HEK293 (cell line): ENCODE results near the gene PAPSS2.
A peak's percentile ranks its signal among the peaks of the same experiment; 100 is the strongest.

Experiments
- CTCF ChIP-seq: fragments of 450-650 bp; formaldehyde crosslinking; IDR thresholded peaks from 2 replicates; pipeline ENCODE4 v1.5.1; 2016; ENCODE audit warnings: missing biosample characterization, missing genetic modification characterization
- ELK4 ChIP-seq: IDR thresholded peaks from 2 replicates; pipeline ENCODE4 v1.6.1; 2011; ENCODE audit warnings: mild to moderate bottlenecking, low read depth, low read length, borderline replicate concordance
- GLIS1 ChIP-seq: fragments of 450-650 bp; formaldehyde crosslinking; IDR thresholded peaks from 2 replicates; pipeline ENCODE4 v1.5.1; 2016; ENCODE audit warnings: missing biosample characterization, missing genetic modification characterization
- HIC1 ChIP-seq: fragments of 450-650 bp; formaldehyde crosslinking; IDR thresholded peaks from 2 replicates; pipeline ENCODE4 v1.5.1; 2016; ENCODE audit warnings: missing biosample characterization, missing genetic modification characterization
- HOXD13 ChIP-seq: sonication (generic); formaldehyde crosslinking; IDR thresholded peaks from 2 replicates; pipeline ENCODE4 v1.8.0; 2022; ENCODE audit warnings: missing genetic modification reagents, borderline replicate concordance
- KLF16 ChIP-seq: fragments of 450-650 bp; formaldehyde crosslinking; IDR thresholded peaks from 2 replicates; pipeline ENCODE4 v1.5.1; 2017; ENCODE audit warnings: missing biosample characterization, missing genetic modification characterization
- KLF8 ChIP-seq: fragments of 450-650 bp; formaldehyde crosslinking; IDR thresholded peaks from 2 replicates; pipeline ENCODE4 v1.5.1; 2016; ENCODE audit warnings: missing biosample characterization, missing genetic modification characterization
- MYNN ChIP-seq: fragments of 450-650 bp; formaldehyde crosslinking; IDR thresholded peaks from 2 replicates; pipeline ENCODE4 v1.5.1; 2016; ENCODE audit warnings: missing biosample characterization, missing genetic modification characterization, borderline replicate concordance
- SALL2 ChIP-seq: fragments of 450-650 bp; formaldehyde crosslinking; IDR thresholded peaks from 2 replicates; pipeline ENCODE4 v1.5.0; 2017; ENCODE audit warnings: missing biosample characterization, mild to moderate bottlenecking, missing genetic modification characterization, borderline replicate concordance
- SETDB1 ChIP-seq: IDR thresholded peaks from one replicate; pipeline ENCODE4 v1.6.1; 2017; ENCODE audit warnings: mild to moderate bottlenecking, low read length, moderate library complexity, mixed read lengths; ENCODE audit not compliant: insufficient read length
- SP3 ChIP-seq: fragments of 450-650 bp; formaldehyde crosslinking; IDR thresholded peaks from 2 replicates; pipeline ENCODE4 v1.5.1; 2016; ENCODE audit warnings: missing biosample characterization, missing genetic modification characterization
- ZBTB48 ChIP-seq: fragments of 450-650 bp; formaldehyde crosslinking; IDR thresholded peaks from 2 replicates; pipeline ENCODE4 v1.5.1; 2016; ENCODE audit warnings: missing biosample characterization, missing genetic modification characterization
- ZFHX2 ChIP-seq: fragments of 450-650 bp; formaldehyde crosslinking; conservative IDR thresholded peaks from 2 replicates; pipeline ENCODE4 v1.5.1; 2016; ENCODE audit warnings: missing biosample characterization, missing genetic modification characterization
- ZNF10 ChIP-seq: fragments of 450-650 bp; formaldehyde crosslinking; IDR thresholded peaks from 2 replicates; pipeline ENCODE4 v1.5.1; 2017; ENCODE audit warnings: missing biosample characterization, missing genetic modification characterization
- ZNF112 ChIP-seq: fragments of 450-650 bp; formaldehyde crosslinking; IDR thresholded peaks from 2 replicates; pipeline ENCODE4 v1.5.0; 2017; ENCODE audit warnings: missing biosample characterization, missing genetic modification characterization
- ZNF138 ChIP-seq: fragments of 450-650 bp; formaldehyde crosslinking; IDR thresholded peaks from 2 replicates; pipeline ENCODE4 v1.5.1; 2016; ENCODE audit warnings: missing biosample characterization, missing genetic modification characterization, borderline replicate concordance
- ZNF146 ChIP-seq: fragments of 450-650 bp; formaldehyde crosslinking; IDR thresholded peaks from 2 replicates; pipeline ENCODE4 v1.5.1; 2016; ENCODE audit warnings: missing biosample characterization, missing genetic modification characterization
- ZNF157 ChIP-seq: fragments of 450-650 bp; formaldehyde crosslinking; IDR thresholded peaks from 2 replicates; pipeline ENCODE4 v1.5.1; 2016; ENCODE audit warnings: missing biosample characterization, missing genetic modification characterization
- ZNF174 ChIP-seq: fragments of 450-650 bp; formaldehyde crosslinking; IDR thresholded peaks from 2 replicates; pipeline ENCODE4 v1.5.0; 2017; ENCODE audit warnings: missing biosample characterization, mild to moderate bottlenecking, missing genetic modification characterization
- ZNF202 ChIP-seq: fragments of 450-650 bp; formaldehyde crosslinking; IDR thresholded peaks from 2 replicates; pipeline ENCODE4 v1.5.1; 2016; ENCODE audit warnings: missing biosample characterization, missing genetic modification characterization, borderline replicate concordance
- ZNF221 ChIP-seq: fragments of 450-650 bp; formaldehyde crosslinking; IDR thresholded peaks from 2 replicates; pipeline ENCODE4 v1.5.1; 2017; ENCODE audit warnings: missing biosample characterization, missing genetic modification characterization, borderline replicate concordance
- ZNF23 ChIP-seq: fragments of 450-650 bp; formaldehyde crosslinking; IDR thresholded peaks from 2 replicates; pipeline ENCODE4 v1.5.1; 2016; ENCODE audit warnings: missing biosample characterization, missing genetic modification characterization, borderline replicate concordance
- ZNF274 ChIP-seq, 2 experiments: fragments of 200-500 bp in 1 of 2; fragments of 450-650 bp in 1 of 2; sonication (Bioruptor generic) in 1 of 2; formaldehyde crosslinking in 1 of 2; IDR thresholded peaks; 2 replicates each; pipeline versions ENCODE4 v1.5.1 to v1.6.1; 2014 to 2016; ENCODE audit warnings: borderline replicate concordance in 1 of 2, inconsistent platforms in 1 of 2, low read length in 1 of 2, missing biosample characterization in 1 of 2, missing genetic modification characterization in 1 of 2
- ZNF335 ChIP-seq: fragments of 450-650 bp; formaldehyde crosslinking; conservative IDR thresholded peaks from 2 replicates; pipeline ENCODE4 v1.5.1; 2016; ENCODE audit warnings: missing biosample characterization, missing genetic modification characterization
- ZNF37A ChIP-seq: fragments of 450-650 bp; IDR thresholded peaks from 2 replicates; pipeline ENCODE4 v1.5.1; 2018; ENCODE audit warnings: missing biosample characterization, missing genetic modification characterization
- ZNF394 ChIP-seq: fragments of 450-650 bp; formaldehyde crosslinking; IDR thresholded peaks from 2 replicates; pipeline ENCODE4 v1.5.1; 2016; ENCODE audit warnings: missing biosample characterization, missing genetic modification characterization, mild to moderate bottlenecking, moderate library complexity, borderline replicate concordance
- ZNF404 ChIP-seq: fragments of 450-650 bp; formaldehyde crosslinking; IDR thresholded peaks from 2 replicates; pipeline ENCODE4 v1.5.1; 2017; ENCODE audit warnings: missing biosample characterization, missing genetic modification characterization
- ZNF521 ChIP-seq: fragments of 450-650 bp; formaldehyde crosslinking; IDR thresholded peaks from 2 replicates; pipeline ENCODE4 v1.5.1; 2017; ENCODE audit warnings: missing biosample characterization, mild to moderate bottlenecking, missing genetic modification characterization
- ZNF530 ChIP-seq: fragments of 450-650 bp; formaldehyde crosslinking; IDR thresholded peaks from 2 replicates; pipeline ENCODE4 v1.5.1; 2016; ENCODE audit warnings: low read depth, missing biosample characterization, missing genetic modification characterization
- ZNF558 ChIP-seq: fragments of 450-650 bp; formaldehyde crosslinking; IDR thresholded peaks from 2 replicates; pipeline ENCODE4 v1.5.1; 2016; ENCODE audit warnings: missing biosample characterization, missing genetic modification characterization
- ZNF585B ChIP-seq: fragments of 450-650 bp; formaldehyde crosslinking; IDR thresholded peaks from 2 replicates; pipeline ENCODE4 v1.5.1; 2016; ENCODE audit warnings: missing biosample characterization, missing genetic modification characterization
- ZNF596 ChIP-seq: fragments of 450-650 bp; IDR thresholded peaks from 2 replicates; pipeline ENCODE4 v1.5.0; 2018; ENCODE audit warnings: missing biosample characterization, mild to moderate bottlenecking, missing genetic modification characterization, moderate library complexity
- ZNF692 ChIP-seq: fragments of 450-650 bp; formaldehyde crosslinking; IDR thresholded peaks from 2 replicates; pipeline ENCODE4 v1.5.1; 2016; ENCODE audit warnings: missing biosample characterization, missing genetic modification characterization
- ZNF747 ChIP-seq: fragments of 450-650 bp; formaldehyde crosslinking; IDR thresholded peaks from 2 replicates; pipeline ENCODE4 v1.5.1; 2016; ENCODE audit warnings: missing biosample characterization, missing genetic modification characterization
- ZNF777 ChIP-seq: fragments of 450-650 bp; formaldehyde crosslinking; IDR thresholded peaks from 2 replicates; pipeline ENCODE4 v1.5.1; 2017; ENCODE audit warnings: missing biosample characterization, missing genetic modification characterization, borderline replicate concordance
- ZSCAN16 ChIP-seq: fragments of 450-650 bp; formaldehyde crosslinking; IDR thresholded peaks from 2 replicates; pipeline ENCODE4 v1.5.1; 2016; ENCODE audit warnings: missing biosample characterization, missing genetic modification characterization
- ZSCAN23 ChIP-seq: fragments of 450-650 bp; formaldehyde crosslinking; IDR thresholded peaks from 2 replicates; pipeline ENCODE4 v1.5.1; 2016; ENCODE audit warnings: missing biosample characterization, missing genetic modification characterization

PAPSS2 gene

GRCh38 chr10:87761892-87762291, 102.2 kb downstream of the PAPSS2 start (continued):
- no peak for TF ChIP-seq KLF16 (tag by site-specific recombination)
- TF ChIP-seq ZNF10 (tag by site-specific recombination), result peak; percentile 69; the same call in 1 of the 2 replicates
- TF ChIP-seq MYNN (tag by site-specific recombination), result no peak
- no peak for TF ChIP-seq SETDB1
- TF ChIP-seq ZFHX2 (tag by site-specific recombination), result no peak
- TF ChIP-seq CTCF, result no peak
- TF ChIP-seq ZNF202 (tag by site-specific recombination), result no peak
- peak; percentile 79; the same call in 1 of the 2 replicates for TF ChIP-seq ZNF558 (tag by site-specific recombination)
- no peak for TF ChIP-seq ZNF37A (tag by site-specific recombination)
- no peak for TF ChIP-seq ZNF404
- TF ChIP-seq ZNF585B, result no peak
- TF ChIP-seq ZNF335 (tag by site-specific recombination), result 0 out of 2 replicates have a peak, but pooled peaks have one; percentile 13
- no peak for TF ChIP-seq ZBTB48 (tag by site-specific recombination)
- no peak for TF ChIP-seq ZNF530
- peak; percentile 45; the same call in 1 of the 2 replicates for TF ChIP-seq ZNF146 (tag by site-specific recombination)
- TF ChIP-seq HOXD13 (CRISPR knock-in tag), result no peak
- TF ChIP-seq ZNF777 (tag by site-specific recombination), result no peak
- TF ChIP-seq ZSCAN23 (tag by site-specific recombination), result peak; percentile 90; the same call in 1 of the 2 replicates
- TF ChIP-seq ELK4, result no peak
- no peak for TF ChIP-seq ZSCAN16 (tag by site-specific recombination)
- TF ChIP-seq ZNF596 (tag by site-specific recombination), result no peak
- TF ChIP-seq ZNF747 (tag by site-specific recombination), result no peak
- no peak for TF ChIP-seq ZNF157 (tag by site-specific recombination)
- no peak for TF ChIP-seq ZNF174 (tag by site-specific recombination)
- TF ChIP-seq GLIS1 (tag by site-specific recombination), result no peak
- TF ChIP-seq ZNF274 (IDR thresholded peaks at IDR 0.05; ENCODE audit: low read length), result no peak
- no peak for TF ChIP-seq ZNF274 (tag by site-specific recombination; IDR thresholded peaks at IDR 0.05; ENCODE audit: borderline replicate concordance)
- no peak for TF ChIP-seq ZNF521 (tag by site-specific recombination)
- TF ChIP-seq SALL2, result no peak
- TF ChIP-seq SP3 (tag by site-specific recombination), result peak; percentile 54; the same call in 1 of the 2 replicates
- no peak for TF ChIP-seq ZNF138
- TF ChIP-seq ZNF221 (tag by site-specific recombination), result no peak
- no peak for TF ChIP-seq ZNF23 (tag by site-specific recombination)
- peak; percentile 85 for TF ChIP-seq KLF8 (tag by site-specific recombination)
- TF ChIP-seq HIC1 (tag by site-specific recombination), result peak; percentile 95
- TF ChIP-seq ZNF692, result peak; percentile 58
- TF ChIP-seq ZNF112 (tag by site-specific recombination), result no peak
- TF ChIP-seq ZNF394 (tag by site-specific recombination), result peak; percentile 68; the same call in 1 of the 2 replicates
